Right renal cortex interstitium (tissue), 3 donors: ENCODE measurements around the gene ZNF521. TPM values are rescaled to one million over a fixed set of nuclear protein-coding genes. Genes with fewer than 3 reads are reported as not detected.

ENCODE experiments used
- DNase-seq, 3 donors: peaks; one replicate each; pipeline ENCODE4 v3.0.0-alpha.2; 2013; ENCODE audit warnings: low read depth in 3 of 3, low spot score in 2 of 3
- polyA plus RNA-seq, 3 donors: library from polyadenylated mRNA; unstranded; fragments of 120-200 nt; gene quantifications; one replicate each; pipeline ENCODE4 v1.2.1, GENCODE V29; 2013; ENCODE audit not compliant: insufficient read length in 3 of 3

Gene ZNF521
- polyA plus RNA-seq, 3 donors = 42.2 to 45.1 (median 43.0) TPM

DNA sequence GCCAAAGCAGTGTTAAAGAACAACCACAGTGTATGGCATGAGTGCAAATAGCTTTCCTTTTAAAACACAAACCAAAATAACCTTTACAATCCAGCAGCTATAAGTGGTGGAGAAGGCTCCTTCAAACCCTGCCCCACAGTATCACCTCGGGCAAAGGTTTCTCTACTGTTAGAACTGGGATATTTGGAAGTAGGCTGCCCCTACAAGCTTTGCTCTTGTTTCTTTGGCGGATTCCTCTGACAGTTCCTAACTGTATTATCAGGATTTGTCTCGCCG is 214.8 kb downstream of the ZNF521 start:
- DNase-seq = no peak

DNA sequence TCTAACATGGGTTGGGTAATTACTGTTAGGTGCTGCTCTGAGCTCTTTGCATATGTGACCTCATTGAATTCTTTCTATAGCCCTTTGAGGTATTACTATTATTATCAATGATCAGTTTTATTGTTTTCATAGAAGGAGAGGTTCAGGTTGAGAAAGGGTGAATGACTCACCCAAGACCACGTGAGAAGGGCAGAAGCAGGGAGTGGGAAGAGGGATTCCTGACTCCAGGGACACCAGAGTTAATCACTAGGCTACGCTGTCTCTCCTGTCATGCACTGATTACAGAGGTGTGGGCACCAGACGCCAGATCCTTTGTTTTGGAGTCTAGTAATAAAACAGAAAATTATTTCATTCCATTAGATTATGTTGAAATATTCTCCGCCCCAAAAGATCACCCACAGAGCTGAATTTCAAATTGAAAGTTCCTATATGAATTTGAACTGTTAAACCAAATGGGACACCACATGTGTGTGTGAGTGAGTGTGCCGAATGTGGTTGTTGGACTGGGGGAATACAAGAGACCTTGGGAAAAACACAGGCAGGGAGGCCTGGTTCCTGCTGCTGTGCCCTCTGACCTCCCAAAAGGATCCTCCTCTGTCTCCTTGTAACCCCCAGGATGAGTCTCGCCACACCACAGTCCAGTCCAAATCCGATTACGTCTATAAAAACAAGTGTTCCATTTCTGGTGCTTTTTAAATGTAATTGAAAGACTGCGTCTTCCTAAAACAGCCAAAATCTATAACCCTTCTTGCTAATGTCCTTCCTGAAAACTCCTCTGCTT is 215.4 kb downstream of the ZNF521 start:
- no peak for DNase-seq

DNA sequence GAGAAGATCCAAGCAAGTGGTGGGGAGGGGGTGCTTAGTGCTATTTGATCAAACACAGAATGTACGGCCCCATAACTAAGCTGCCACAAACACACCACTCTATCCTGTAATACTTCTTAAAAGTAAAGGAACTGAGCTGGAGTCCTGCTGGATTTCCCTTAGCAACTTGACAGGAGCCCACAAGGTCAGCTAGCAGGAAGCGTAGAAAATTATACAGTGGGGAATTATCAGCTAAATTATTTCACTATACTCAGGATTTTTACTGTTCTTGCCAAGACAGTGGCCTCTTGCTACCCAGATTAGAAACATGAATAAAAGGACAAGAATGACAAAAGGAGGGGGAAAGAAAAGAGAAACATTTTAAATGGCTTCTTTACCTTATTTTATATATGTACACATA is 217.1 kb downstream of the ZNF521 start:
- no peak for DNase-seq

DNA sequence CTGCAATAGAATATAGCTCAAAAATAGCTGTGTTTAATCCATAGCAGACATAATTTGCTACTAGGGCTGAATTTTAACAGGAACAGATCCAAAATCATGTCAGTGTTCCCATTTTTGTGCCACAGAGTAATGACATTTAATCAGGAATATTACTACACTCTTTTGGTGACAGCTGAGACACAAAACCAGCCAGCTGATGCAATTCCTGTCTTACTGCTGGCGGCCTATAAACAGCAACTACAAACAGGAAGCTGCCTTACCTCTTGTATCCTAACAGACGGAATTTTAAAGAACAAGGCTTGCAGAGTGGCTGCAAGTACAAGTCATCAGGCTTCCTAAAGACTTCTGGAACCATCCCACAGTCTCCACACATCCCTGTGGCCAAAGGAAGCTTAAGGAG is 218.1 kb downstream of the ZNF521 start:
- no peak for DNase-seq

DNA sequence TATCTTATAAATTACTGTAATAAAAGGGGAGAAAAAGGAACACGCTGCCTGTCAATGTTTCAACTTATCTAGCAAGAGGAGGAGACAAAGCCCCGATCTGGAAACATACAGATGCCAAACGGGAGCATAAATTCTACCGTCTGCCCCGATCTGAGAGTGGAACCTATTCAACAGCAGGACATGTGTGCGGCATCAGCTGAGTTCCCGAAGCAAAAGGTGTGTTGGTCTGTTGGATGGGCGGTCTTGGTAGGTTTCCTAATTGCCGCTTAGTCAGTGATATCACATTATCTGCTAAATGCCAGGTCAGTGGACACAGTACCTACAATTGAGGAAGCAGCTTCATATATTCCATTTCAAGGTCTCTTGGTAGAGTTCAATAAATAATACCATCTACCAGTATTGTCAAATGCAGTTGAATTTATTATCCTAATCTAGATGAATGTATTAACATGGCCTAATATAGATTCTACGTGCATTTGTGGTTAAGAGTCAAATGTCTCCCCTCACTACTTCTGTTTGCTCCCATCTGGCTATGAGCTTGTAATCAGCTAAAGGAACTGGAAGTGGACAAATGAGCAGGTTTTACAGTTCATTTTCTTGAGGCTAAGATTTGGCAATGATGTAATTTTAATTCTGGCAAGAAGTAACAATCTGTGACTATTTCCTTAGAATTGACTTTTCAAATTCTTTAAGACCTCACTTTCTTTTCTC is 219.0 kb downstream of the ZNF521 start:
- no peak for DNase-seq

DNA sequence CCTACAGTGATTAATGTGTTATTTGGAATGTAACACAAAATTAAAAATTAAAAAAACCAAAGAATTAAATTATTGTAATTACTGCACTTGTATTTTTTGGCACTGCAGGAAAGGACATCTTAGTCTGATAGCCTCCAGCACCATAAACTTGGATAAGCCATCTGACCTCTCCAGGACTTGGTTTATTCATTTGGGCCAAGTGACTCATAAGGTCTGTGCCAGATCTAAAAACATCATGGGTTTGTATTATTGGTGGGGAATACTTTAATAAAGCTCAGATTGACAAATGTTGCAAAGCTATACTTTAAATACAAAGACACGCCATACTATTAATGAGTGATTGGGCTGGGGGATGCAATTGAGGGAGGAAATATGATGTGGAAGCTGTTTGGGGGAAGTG is 225.2 kb downstream of the ZNF521 start:
- DNase-seq = no peak

DNA sequence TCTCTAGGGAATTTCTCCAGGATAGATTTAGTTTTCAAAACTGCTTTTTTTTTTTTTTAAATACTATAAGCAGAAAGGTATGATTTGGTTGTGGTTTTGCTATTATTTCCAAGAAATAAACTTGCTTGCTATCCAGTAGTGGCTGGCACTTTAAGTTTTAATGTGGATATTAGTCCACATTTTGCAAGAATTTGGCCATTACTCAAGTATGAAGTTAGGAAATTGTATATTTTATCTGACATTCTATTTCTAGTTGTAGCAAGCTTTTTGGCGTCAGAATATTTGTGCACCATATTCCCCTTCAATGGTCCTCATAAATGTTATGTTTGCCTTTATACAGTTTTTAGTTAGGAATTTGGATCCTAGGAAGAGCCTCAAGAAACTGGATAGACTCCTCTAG is 226.3 kb downstream of the ZNF521 start:
- no peak for DNase-seq

DNA sequence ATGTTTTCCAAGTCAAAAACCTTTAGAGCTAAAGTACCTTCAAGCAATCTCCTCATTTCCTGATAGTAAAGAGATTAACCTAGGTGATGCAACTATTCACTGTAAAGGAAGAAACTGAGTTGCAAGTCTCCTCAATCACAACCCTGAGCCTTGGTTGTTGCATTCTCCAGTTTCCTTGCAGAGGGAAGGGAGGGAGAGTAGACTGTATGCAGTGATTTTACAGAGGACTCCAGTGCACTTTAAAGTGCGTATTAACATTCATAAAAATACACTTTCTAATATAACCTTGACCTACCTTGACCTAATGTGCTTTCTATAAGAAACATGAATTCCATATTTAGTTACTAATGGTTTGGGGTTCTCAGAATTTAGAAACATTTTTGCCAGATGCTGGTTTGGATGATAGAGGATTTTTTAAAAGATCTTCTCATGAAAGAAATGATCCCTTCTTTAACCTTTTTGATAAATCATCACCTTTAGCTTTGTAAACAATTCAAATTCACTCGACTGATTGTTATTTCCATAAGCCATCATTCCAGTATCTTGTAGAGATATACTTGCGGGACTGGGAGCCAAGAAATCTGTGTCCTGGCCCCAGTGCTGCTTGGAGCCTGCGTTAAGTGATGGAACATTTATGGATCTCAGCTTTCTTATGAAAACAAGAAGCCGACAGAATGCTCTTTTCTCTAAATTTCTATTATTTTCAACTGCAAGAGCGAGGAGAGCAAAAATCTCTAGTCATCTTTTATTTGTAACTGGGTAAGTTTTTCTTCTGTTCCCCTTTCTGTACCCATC is 228.3 kb downstream of the ZNF521 start:
- DNase-seq = no peak

DNA sequence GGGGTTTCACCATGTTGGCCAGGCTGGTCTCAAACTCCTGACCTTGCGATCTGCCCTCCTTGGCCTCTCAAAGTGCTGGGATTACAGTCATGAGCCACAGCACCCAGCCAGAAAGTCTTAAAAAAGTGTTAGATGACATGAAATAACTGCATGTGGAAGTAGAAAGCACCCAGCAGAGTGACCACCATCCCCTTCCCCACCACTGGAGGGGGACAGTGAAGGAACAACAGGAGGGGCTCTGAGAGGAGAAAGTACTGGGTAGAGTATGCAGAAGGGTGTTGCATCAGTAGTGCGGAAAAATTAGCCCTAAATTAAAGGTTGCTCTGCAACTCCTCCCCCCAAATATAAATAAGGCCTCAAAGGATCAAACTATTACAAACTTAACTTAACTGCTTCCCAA is 230.5 kb downstream of the ZNF521 start:
- DNase-seq = no peak

DNA sequence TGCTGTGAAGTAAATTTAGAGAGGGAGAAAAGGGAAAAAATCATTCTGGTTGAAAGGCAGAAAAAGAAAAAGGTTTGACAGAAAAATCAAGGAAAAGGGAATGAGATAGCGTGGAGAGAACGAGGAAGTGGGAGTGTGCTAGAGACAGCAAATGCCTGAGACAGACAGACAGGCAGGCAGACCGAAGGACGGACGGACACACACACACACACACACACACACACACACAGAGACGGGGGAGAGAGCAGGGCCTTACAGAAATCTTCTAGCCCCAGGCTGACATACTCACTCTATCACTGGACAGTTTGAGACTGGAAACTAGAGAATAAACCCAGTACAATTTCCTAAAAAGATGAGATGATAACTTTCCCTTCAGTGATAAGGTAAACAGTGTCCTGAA is 238.4 kb downstream of the ZNF521 start:
- DNase-seq = no peak

DNA sequence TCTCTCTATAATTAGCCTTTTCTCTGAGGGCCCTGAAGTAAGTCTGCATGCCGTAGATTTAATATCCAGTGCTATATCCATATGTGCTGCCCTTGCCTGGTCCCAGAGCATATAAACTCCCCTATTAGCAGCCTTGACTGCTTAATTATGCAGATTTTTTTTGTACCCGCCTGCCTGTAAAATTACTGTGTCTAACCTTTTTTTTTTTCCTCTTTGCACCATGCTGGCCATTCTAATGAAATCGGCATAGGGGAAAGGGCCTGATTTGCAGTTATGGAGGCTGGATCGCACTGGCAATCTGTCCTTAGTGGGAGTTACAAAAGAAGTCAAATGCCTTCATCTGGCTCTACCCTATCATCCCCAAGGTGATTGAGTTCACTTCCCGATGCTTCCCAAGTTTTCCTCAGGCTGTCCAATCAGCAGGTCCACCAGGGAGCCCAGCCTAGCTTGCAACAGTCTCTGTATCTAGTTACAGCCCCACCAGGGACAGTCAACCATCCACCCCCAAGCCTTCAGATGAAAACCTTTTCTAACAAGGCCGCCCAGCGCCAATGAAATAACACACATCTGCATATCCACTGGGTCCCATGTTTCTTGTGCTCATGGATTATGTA is 239.0 kb downstream of the ZNF521 start:
- no peak for DNase-seq

DNA sequence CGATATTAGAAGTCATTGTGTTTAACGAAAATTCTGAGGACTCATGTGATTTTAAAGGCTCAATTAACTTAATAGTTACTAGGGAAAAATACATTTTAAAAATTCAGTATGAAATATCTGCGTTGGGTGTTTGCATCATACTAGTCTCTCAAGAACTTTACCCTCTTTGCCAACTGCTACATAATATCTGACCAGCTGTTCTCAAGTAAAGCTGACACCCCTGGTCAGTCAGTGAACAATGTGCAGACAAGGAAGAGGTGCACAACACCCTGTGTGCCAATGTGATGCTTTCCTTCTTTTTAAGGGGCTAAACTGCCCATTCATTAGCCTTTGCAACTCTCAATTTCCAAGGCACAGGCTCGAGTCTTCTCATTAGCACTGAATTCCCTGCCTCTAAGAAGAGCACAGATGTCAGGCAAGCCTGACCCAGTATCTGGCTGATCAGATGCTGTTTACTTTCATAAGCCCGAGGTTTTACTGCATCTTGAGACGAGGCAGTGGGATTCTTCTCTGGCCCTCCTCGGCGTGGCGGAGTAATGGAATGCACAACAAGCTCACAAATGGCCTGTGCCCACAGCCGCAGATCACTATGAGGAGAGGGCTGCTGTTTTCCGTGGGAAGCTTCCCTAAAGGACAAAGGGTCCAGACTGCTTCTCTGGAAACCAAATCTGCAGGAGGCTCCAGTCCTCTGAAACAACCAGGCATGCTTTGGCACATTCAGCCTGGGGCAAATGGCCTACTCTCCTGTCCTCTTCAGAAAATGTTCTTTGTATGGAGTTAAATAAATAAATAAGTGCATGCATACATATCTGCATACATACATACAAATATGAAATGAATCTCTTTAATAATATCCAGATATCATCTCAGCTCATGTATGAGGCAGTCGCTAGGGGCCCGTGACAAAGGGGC is 240.3 kb downstream of the ZNF521 start:
- no peak for DNase-seq

DNA sequence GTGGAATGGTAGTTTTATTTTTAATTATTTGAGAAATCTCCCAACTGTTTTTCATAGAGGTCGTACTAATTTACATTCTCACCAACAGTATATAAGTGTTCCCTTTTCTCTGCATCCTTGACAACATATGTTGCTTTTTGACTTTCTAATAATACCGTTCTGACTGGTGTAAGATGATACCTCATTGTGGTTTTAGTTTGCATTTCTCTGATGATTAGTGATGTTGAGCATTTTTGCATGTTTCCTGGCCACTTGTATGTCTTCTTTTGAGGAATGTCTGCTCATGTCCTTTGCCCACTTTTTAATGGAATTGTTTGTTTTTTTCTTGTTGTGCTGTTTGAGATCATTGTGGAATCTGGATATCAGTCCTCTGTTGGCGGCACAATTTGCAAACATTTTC is 242.5 kb downstream of the ZNF521 start:
- no peak for DNase-seq

DNA sequence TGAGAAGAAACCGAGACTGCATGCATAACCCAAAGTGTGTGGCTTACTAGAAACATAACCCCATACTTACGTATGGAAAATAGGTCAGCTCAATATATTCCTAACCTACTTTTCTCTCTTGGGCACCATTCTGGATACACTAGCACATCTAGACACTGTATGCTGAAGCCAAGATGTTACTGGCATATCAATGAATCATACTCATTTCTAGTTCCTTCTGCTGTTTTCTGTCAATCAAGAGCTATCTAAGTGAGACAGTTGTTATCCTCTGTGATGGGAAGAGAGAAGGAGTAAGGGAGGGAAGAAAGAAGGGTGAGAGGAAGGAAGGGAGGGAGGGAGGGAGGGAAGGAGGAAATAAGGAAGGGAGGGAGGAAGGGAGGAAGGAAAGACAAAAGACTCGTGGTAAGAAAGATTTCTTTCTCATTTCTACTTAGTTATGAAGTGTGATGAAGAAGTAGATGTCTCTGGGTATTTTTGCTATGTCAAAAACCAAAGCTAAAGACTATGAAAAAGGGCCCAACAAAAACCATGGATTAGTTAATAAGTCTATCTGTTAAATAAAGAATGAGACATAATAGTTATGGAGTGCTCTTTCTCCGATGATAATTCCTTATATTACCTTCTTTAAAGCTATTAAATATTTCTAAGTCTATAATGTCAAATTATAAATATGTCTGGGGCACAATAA is 248.4 kb downstream of the ZNF521 start:
- DNase-seq = no peak

DNA sequence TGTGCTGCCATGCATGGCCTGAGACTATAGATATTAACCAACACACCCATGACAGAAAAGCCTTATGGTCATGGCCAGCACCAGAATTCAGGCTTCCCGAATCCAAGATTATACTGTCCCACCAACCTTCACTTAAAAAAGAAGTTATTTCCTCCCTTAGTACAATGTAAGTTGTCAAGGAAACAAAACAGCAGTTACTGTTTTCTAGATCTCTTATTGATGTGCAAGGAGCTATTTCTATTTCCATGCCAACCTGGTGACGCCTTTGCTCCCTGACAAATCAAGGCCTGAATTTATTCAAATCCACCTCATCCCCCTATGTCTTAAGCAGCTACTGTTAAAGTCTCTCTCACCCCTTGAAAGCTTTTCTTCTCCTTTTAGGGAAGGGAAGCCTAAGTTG is 249.3 kb downstream of the ZNF521 start:
- DNase-seq = no peak

DNA sequence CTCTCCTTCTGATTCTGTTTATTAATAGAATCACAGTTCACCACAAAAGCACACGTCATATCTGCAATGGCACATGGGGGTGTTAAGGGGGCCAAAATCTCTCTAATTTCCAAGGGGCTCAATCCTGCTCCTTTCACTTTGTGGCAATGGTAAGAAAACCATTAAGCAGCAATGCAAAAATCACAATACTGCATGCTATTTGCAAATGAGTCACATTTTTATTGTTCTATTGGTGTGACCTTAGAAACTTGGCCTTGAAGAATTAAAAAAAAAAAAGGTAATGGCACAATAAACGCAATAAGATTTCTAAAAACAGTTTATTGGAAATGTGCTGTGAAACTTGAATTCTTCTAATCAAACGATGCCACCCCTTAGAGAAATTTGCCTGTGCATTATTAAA is 251.5 kb downstream of the ZNF521 start:
- DNase-seq = no peak

DNA sequence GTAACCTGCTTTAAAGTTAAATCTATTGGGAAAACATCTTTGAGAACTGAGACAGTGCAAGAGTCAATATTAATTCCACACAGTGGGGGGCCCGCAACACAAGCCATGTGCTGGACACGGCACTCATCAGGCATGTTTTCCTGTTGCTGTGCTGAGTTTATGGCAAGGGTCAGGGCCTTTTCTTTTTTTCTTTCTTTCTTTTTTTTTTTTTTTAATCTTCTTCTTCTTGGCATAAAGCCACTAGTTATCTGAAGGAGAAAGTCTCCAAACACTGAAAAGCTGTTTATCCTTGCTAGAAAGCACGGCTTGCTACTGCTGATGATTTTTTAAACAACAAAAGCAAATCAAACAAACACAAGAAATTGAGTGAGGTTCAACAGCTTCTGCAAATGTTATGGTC is 252.1 kb downstream of the ZNF521 start:
- no peak for DNase-seq

DNA sequence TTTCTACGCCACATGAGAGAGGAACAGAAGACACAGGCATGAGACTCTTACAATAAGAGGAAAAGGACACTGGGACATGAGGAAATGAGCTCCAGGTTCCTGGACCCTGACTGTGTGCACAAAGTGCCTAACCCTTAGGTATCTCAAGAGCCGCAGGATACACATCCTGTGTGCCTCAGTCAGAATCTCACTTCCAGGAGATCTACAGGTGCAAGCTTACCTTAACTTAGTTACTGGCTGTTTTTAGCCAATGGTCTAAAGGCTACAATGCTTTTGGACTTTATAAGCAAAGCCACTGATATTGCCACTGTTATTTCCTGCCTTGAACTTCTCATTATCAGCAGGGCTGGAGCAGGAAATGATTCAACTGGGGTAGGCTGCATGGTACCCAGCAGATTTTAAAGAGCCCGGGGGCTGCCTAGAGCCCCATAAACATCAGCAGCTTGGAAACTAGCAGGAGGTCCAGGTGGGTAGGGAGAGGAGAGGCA is 254.4 kb downstream of the ZNF521 start:
- no peak for DNase-seq

DNA sequence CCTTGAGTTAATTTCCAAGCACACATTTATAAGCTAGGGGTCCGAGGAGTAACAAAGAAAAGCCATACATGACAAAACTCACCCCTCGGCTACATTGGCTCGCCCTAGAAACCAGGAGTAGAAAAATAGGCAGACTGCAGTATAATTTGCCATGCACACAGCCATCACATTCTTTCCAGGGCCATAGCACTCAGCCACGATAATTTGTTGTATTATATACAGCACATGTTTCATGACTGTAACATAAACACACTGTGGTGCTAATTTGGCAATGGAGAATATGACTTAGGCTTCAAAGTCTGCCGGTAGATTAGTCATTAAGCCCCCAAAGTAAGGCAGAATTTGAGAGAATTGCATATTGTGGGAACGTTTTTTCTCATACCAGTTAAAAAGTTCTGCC is 254.9 kb downstream of the ZNF521 start:
- DNase-seq = no peak

DNA sequence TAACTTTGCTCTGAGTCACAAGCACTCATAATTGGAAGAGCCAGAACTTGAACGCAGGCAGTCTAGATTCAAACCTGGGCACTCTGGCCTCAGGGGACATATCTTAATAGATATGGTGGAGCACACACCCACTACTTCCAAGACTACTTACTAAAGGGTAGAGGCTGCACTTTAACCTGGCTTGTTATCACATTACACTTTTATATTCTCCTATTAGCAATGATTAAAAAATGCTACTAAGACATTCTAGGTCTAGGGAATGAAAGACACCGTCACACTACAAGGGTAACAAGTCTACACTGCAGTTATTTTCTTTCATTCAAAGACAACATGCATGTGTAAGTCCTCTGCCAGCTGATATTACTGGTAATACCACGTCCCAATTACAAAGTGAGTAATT is 258.8 kb downstream of the ZNF521 start:
- DNase-seq = no peak
